GM18502 (cell line): ENCODE results near the gene ENGASE.

ENCODE experiments used
- ATAC-seq: cut with Tn5 transposase; IDR thresholded peaks from one replicate; pipeline ENCODE4 v1.9.1; 2021; ENCODE audit warnings: mild to moderate bottlenecking; ENCODE audit not compliant: unreplicated experiment, poor library complexity

Gene ENGASE

DNA sequence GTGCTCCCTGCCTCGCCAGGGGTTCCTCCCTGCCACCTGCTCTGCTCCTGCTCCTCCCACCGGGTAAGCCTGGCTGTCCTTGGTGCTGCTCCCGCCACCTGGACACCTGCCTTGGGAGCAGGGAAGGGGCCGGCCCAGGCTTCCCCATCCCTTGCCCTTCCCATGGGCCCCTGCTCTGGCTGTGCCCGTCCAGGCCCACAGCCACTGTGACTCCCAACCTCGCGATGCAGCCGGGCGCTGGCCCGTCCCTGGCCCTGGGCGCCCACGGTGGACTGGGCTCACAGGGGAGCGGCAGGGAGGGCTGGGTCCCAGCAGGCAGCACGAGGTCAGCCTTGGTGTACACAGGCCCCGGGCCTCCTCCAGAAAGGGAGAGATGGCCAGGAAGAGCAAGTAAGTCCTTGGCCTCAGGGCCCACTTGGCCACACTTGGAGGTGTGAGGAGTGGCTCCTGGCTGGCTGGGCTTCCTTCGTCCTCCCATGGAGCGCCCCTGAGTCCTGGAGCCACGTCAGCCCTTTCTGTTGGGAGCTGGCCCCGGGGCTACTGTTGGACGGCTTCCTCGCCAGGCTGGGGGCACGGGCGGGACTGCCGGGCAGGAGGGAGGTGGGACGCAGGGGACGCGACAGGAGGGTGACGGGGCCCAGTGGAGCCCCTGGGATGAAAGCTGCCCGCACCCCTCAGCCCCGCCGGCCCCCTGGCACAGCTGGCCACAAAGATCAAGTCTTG lies 15.3 kb downstream of the ENGASE start:
- no peak for ATAC-seq

DNA sequence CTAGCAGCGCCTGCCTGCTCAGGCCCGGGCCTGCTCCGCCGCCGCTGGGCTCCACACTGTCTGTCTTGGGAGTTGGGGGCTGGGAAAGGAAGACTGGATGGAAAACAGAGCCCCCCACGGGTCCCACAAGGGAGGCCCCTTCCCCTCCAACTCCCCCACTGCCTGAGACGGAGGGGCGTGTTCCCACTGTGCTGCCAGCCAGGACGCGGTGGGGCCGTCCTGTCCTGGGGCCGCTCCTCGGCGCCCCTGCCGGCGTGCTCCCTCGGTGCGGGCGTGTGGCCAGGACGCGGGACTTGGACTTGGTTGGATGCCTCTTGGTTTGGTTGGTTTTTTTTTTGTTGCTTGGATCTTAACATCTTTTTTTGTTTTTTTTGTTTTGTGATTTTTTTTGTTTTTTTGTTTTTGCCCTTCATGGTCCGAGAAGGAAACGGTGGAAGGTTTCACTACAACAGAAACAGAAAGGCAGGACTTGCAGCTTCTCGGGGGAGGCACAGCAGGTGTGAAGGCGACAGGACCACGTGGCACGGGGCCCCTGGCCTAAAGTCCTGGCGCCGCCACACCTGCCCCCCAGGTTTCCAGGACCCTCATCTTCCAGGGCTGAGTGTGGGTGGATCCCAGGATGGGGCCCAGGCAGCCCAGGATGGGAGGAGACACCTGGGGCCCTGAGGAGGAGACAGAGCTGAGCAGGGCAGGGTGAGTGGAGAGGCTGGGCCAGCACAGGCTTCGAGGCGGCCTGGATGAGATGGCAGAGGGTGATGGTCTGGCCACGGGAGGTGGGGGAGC lies 16.0 kb downstream of the ENGASE start:
- ATAC-seq, result no peak

DNA sequence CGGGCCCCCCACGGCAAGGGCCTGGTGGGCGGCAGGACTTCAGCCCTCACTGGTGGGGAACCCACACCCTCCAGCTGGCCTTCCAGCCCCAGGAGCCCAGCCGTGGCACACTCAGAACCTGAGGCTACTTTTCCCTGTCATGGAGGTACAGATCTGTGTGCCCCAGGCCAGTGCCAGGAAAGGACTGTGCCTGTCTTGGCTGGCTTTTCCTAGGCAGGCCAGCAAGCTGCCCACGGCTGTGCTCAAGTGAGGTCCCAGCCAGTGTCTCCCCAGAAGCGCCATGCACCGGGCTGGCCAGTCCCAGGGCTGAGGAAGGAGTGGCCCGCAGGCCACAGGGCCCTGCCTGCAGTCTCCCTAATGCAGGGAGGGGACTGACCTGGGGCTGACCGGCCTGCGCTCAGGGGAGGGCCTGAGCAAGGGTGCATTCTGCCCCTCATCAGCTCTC lies 16.6 kb downstream of the ENGASE start:
- ATAC-seq, result no peak

DNA sequence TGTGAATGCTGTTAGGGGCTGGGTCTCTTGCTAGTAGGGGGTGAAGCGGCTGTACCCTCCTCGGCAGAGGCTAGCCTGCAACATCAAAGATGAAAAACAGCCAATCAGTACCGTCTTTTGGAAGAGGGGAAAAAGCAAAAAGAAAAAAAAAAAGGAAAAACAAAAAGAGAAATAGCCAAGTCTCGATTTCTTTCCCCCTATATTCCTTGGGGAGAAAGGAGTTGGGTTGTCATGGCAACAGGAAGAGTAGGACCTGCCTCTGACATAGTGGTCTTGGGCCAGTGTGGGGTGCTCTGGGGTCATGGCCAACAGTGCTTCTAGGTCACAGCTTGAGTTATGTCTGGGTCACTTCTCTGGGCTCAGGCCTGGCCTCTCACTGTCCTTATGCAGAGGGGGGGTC lies 17.9 kb downstream of the ENGASE start:
- no peak for ATAC-seq

DNA sequence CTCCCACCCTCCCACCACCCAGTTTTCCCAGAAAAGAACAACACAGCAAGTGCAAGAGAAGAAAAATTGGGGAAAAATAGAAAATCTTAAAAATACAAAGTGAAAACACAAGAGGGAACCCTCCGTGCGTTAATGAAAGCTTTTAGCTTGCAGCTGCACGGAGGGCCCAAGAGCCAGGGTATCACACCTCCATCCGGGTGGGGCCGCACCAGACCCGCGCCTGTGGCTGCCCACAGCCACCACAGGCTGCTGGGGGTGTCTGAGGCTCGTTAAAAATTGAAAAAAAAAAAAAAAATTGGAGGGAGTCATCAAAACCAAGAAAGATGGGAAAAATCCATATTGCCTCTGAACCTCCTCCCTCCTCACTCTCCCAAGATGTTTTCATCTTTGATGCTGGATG lies 18.6 kb downstream of the ENGASE start:
- ATAC-seq, result no peak

DNA sequence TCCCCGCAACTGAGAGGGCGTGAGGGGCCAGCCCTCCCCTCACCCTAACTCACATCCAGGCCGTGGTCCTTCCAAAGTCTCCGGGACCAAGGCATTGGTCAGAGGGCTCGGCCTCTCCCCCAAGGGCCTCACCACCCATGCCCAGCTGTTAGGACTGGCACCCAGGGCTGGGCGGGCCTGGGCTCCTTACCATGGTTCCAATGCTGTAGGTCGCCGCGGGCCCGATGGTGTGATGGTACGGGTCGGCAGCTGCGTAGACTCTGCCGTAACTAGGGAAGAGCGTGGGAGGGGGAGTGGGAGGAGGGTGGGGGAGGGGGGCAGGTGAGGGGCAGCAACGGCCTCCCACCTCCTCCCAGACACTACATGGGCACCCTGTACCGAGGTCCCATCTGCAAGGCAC lies 19.6 kb downstream of the ENGASE start:
- no peak for ATAC-seq

DNA sequence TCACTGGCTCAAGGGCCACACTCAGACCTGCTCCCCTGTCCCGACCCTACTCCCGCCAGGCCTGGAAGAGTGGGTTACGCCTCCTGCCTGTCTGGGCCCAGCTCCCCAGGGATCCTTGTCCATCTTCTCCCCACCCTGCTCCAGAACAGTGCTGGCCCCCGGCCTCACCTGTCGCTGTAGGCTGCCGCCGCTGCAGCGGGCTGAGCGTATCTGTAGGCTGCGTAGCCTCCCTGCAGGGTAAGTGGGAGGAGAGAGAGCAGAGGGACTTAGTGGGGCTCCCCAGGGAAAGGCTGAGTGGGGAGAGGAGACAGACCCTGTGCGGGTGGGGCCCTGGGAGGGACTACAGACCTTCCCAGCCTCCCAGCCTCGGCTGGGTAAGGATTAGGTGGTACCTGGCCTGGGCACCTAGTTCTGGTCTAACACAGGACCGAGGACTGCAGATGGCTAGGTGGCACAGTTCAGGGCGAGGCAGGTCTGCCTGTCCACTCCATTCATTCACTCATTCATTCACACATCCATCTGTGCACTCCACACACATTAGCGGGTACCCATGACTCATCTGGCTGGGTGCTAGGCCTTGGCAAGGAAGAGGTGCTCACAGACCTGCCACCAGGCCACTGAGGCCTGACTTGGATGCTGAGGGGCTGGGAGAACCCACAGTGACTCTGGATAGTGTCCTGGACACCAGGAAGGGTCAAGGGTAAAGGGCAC lies 20.9 kb downstream of the ENGASE start:
- no peak for ATAC-seq

DNA sequence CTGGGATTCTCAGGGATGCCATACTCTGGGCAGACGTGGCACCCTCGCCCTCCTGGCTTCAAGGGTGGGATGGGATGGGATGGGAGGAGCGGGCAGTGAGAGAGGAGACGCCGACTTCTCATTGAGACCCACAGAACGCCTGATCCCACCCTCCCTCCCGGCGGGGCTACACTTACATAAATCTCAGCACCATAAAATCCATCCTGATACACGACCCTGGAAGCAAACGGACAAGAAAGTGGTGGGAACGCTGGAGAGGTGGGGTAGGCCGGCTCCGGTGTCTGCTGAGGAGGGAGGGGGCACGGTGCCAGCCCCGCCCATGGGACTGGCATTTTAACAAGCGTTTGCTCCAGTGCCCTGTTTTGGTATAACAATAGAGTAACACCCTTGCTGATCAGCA lies 21.9 kb downstream of the ENGASE start:
- ATAC-seq, result no peak

DNA sequence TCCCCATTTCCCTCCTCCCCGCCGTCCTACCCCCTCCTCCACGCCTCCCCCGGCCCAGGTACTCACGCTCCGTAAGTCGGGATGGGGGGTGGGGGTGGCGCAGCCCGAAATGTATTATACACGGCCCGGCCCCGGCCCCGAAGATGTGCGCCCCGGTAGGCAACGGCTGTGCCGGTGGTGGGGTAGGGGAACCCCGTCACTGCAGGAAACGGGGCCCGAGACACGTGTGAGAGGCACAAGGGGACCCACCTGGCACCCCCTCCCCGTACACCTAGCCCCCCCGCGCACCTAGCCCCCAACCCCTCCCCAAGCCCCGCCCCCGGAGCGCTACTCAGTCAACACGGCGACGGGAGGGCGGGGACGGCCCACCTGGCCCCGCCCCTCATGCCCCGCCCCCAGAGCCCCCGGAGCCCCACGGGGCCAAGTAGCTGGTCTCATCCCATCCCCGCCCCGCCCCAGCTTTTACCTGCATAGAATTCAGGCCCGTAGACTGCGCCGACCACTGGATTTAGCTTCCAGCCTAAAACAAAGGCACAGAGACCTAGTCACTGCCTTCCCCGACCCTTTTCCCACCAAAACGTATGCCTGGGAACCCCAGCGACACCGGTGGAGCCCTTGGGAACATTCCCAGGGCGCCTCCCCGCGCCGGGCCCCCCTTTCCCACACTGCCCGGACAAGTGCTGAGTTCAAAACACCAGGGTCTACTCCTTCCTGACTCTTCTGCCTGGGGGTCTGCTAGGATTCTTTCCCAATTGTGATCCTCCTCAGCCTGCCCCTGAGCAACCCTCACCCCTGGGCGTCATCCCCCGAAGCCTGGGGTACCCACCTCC lies 22.8 kb downstream of the ENGASE start:
- ATAC-seq, result no peak

DNA sequence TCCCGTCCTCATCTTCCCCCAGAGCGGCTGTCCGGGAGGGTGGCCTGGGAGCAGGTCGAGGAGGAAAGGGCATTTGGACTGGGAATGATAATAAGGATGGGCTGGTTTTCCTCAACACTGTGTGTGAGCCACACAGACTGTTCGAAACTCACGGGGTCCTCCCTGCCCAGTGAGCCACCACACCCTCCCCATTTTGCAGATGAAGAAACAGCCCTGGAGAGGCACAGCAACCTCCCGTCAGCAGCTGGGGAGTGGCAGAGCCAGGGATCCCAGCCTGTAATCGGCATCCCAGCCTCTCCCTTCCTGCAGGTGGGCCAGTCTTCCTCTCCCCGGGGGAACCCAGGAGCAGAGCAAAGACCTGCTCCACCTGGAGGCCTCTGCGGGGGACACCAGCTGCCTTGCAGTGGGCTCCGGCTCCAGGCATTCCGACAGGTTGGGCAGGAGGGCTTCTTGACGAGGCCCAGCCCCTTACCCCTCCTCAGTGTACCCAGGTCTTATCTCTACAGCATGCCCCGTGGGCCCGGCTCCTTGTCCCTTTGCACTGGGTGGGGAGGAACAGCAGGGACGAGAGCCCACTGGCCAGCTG lies 23.8 kb downstream of the ENGASE start:
- no peak for ATAC-seq

DNA sequence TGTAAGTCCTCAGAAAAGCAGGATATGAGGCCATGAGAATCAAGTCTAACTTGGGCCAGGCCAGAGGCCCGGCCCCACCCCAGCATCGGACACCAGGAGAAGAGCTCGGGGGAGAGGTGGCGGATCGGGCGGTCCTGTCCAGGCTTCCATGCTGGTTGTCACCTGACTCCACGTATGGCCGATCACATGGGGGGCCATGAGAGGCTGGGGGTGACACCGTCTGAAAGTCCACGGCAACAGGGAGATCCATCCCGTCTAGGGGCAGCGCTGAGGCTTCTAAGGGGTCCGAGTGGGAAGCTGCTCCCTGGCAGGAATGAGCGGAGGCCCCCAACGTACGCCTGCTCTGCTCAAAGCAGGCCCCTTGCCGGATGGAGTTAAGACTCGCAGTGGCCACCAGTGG lies 25.8 kb downstream of the ENGASE start:
- no peak for ATAC-seq

DNA sequence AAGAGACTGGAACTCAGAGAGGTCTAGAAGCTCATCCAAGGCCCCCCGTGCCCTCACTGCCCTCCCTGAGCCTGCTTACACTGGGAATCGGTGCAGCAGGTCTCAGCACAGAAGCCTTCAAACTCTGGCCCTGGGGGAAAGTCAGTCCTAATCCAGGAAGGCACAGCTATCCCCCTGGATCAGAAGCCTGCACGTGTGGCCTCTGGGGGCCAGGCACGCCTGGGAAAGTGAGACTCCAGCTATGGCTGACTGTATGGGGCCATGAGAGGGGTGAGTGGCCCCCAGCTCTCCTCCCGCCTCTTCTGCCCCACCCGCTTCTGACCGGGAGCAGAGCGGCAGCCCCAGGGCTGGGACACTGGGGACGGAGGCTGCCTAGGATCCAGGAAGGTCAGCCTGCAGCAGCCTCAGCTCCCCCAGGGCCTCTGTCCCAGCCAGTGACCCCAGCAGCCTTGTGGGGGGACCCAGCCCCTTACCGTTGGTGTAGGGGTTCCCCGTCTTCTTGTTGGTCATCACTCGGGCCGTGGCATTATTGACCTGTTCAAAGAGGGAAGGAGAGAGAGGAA lies 26.6 kb downstream of the ENGASE start:
- no peak for ATAC-seq

DNA sequence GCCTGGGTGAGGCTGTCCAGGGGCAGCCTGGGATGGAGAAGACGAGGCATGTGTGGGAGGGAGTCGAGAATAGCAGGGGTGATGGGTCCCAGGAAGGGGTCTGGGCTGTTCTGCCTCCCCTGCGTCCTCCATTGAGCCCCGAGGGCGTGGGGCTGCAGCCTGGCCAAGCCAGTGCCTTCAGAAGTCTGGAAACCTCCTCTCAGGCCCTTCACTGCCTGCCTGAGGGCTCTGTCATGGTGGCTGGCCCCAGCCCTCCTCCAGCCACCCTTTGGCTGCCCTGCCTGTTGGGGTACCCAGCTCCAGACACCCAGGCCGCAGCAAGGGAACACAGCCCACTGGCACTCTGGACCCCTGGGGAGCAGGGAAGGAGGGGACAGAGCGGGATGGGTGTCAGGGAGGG lies 27.6 kb downstream of the ENGASE start:
- ATAC-seq, result no peak

DNA sequence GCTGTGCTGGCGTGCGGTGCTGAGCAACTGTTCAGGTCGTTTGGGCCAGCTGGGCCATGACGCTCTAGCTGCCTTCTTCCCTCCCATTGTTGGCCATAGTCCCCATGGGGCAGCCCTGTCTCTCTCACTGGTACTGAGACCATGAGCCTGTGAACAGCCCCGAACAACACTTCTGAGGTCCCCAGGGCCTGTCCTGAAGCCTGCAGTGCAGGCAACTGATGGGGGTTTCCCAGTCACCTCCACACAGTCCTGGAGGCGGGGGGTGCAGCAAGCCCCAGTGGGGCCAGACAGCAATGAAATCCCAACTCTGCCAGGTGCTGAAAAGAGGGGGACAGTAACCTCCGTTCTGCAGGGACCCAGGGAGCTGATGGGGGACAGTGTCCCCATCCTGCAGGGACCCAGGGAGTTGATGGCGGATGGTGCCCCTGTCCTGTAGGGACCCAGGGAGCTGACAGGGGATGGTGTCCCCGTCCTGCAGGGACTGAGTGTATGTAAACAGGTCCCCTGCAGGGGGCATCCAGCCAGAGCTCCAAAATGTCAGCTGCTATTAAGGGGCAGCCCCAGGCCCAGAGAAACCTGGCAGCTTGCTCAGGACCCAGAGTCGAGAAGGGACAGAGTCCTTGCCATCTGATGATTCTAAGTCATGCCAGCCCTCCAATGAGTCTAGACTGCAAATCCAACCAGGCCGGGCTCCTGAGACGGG lies 30.4 kb downstream of the ENGASE start:
- ATAC-seq, result no peak

DNA sequence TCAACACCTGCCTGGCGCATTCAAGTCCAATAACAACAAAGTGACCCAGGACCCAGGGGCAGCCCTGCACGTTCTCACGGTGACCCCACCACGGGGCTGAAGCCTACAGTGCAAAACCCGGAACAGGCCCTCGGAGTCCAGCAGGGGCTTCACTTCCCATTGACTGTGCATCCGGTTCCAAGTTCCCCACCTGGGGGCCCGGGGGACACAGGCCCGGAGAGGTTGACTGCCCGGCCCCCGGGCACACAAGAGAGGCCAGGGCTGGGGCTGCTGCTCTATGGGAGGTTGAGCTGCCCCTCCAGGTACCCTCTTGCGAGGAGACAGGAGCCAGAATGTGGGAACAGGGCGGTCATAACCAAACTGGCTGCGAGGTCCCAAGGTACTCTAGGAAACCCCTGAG lies 31.3 kb downstream of the ENGASE start:
- ATAC-seq, result no peak

DNA sequence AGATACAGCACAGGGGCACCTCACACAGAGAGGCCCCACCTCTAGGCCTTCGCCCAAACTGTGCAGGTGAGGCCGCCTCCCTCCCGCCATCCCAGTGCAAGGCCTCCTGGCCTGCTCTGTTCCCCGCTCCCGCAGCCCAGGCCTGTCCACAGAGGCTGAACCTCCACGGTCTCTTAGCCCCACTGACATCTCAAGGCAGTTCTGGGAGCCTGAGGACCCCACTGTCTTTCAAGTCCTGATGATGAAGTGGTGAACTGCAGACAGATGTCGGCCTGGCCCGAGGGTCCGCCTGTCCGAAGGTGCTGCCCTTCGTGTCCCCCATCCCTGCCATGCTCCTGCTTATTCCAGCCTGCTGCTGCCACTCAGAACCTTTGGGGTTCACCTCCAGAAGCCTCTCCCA lies 32.3 kb downstream of the ENGASE start:
- ATAC-seq, result no peak

DNA sequence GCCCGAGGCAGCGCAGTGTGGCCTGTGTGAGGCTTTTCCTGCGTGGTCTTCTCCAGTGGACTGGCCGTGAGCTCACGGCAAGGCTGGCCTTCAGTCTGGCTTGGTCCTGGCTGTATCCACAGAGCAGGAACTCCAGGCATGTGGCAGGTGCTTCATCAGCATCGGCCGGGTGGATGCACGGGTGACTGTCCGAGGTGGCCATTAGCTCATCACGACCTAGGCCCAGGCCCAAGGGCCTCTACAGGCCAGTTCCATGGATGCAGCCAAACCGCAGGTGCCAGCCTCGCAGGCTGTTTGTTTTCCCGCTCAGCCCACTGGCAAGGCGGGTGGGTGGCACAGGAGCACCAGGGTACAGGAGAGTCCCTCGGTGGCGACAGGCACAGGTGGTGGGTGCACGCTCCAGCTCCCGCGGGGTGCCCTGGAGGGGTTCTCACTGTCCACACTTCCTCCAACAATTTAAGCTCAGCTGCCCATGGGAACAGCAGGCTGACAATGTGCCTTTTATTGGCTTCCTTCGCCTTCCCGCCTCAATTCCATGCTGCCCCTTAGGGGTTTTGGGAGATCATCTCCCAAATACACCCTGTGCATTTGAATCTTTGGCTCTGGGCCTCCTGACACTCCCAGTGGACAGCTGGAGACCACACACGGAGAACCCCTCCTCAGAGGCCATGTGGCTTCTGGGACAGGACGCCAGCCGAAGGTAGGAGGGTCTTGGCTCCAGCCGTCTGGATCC lies 33.0 kb downstream of the ENGASE start:
- ATAC-seq, result no peak

DNA sequence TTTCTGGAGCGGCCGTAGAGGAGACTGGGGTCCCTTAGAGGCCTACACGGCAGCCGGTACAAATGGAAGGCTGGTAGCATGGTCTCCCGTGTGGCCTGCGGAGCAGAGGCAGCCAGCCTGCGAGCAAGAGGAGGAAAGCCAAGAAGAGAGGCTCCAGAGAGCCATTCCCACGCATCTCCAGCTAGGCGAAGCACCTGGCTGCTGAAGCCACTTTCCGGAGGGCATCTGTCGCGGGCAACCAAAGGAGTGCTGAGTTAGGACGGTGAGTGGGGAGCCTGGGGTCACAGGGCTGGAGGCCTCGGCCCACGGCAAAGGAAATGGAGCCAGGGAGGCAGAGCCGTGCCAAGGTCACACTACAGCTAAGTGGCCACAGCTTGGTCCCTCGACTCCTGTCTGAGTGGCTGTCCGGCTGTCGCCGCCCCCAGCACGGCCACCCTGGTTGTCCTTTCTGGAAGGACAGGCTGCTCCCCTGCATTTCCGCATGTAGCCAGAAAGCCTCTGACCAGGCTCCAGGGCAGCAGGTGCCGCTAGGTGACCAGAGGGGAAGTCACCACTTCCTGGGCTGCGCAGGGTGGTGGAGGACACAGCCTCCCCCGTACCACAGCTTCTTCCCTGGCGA lies 33.7 kb downstream of the ENGASE start:
- ATAC-seq, result no peak
